Panc1 (cell line): ENCODE results near the gene GPR82. TPM values are rescaled to one million over a fixed set of nuclear protein-coding genes. Genes with fewer than 3 reads are reported as not detected.

Experiments
- ATAC-seq: fragments of 200-7000 bp; cut with Tn5 transposase; 2 replicates; pipeline ENCODE4 v1.9.1; 2020; ENCODE audit warnings: mild to moderate bottlenecking, moderate library complexity
- BruUV-seq: library from RNA; stranded (reverse); fragments of 400-500 nt; replicated peaks from 2 replicates; lab custom pipeline; 2021; lab: Mats Ljungman, UMichigan
- CTCF ChIA-PET: fragments of 300-600 bp; sonication (Branson Sonifier 250); formaldehyde crosslinking; loops from one replicate; lab custom pipeline; 2022; ENCODE audit warnings: antibody characterized with exemption; lab: Charles Lee
- POLR2A ChIA-PET: fragments of 300-600 bp; sonication (Branson Sonifier 250); formaldehyde crosslinking; loops from one replicate; lab custom pipeline; 2022; ENCODE audit warnings: antibody characterized with exemption; lab: Charles Lee
- DNase-seq: peaks from one replicate; pipeline ENCODE4 v3.0.0-alpha.2; 2010; ENCODE audit warnings: low read depth, low spot score
- H3K27ac ChIP-seq: 2 replicates; pipeline ENCODE4 v1.5.1; 2011; ENCODE audit warnings: mild to moderate bottlenecking, low read length, inconsistent platforms
- H3K27me3 ChIP-seq: fragments of 200-500 bp; sonication (Bioruptor generic); 2 replicates; pipeline ENCODE4 v1.6.0; 2014; ENCODE audit warnings: low read length, inconsistent platforms; ENCODE audit not compliant: control insufficient read depth, insufficient read depth
- H3K36me3 ChIP-seq: fragments of 200-500 bp; sonication (Bioruptor generic); 2 replicates; pipeline ENCODE4 v1.5.1; 2014; ENCODE audit warnings: inconsistent platforms, mild to moderate bottlenecking, low read length, moderate library complexity; ENCODE audit not compliant: control insufficient read depth, insufficient read depth
- H3K4me1 ChIP-seq: 2 replicates; pipeline ENCODE4 v1.5.1; 2011; ENCODE audit warnings: inconsistent platforms, mild to moderate bottlenecking, low read length, moderate library complexity; ENCODE audit not compliant: control insufficient read depth, insufficient read depth
- H3K4me3 ChIP-seq, 2 experiments: 2 replicates each; pipeline ENCODE4 v1.5.1; 2011 to 2012; ENCODE audit warnings: low read depth in 2 of 2, low read length in 2 of 2, mild to moderate bottlenecking in 2 of 2, inconsistent platforms in 1 of 2, moderate library complexity in 1 of 2
- H3K9me3 ChIP-seq: fragments of 200-500 bp; sonication (Bioruptor generic); 2 replicates; pipeline ENCODE4 v1.5.1; 2014; ENCODE audit warnings: low read depth, mild to moderate bottlenecking, inconsistent platforms, low read length, moderate library complexity; ENCODE audit not compliant: control insufficient read depth, insufficient read depth
- CTCF ChIP-seq: fragments of 450-650 bp; IDR thresholded peaks from 2 replicates; pipeline ENCODE4 v1.5.1; 2017; ENCODE audit warnings: mild to moderate bottlenecking
- POLR2AphosphoS5 ChIP-seq: IDR thresholded peaks from 2 replicates; pipeline ENCODE4 v1.6.1; 2012; ENCODE audit warnings: mild to moderate bottlenecking, low read depth, low read length, moderate library complexity
- SIN3A ChIP-seq: IDR thresholded peaks from 2 replicates; pipeline ENCODE4 v1.6.1; 2012; ENCODE audit warnings: low read depth, mild to moderate bottlenecking, low read length, moderate library complexity, borderline replicate concordance; ENCODE audit not compliant: insufficient read depth
- TCF7L2 ChIP-seq: IDR thresholded peaks from 2 replicates; pipeline ENCODE4 v1.6.1; 2011; ENCODE audit warnings: mild to moderate bottlenecking, low read depth, low read length, inconsistent platforms
- in situ Hi-C: cut with HindIII; loops from 2 replicates; pipeline ENCODE4 v1.10.0; 2016; ENCODE audit warnings: low sequenced_read_pairs, low pct_unique_long_range_greater_than_20kb
- intact Hi-C: fragments of 100-400 bp; cut with micrococcal nuclease; formaldehyde crosslinking; loops from one replicate; pipeline ENCODE4 v1.10.0; 2022; ENCODE audit not compliant: unreplicated experiment
- total RNA-seq: library from RNA; stranded (reverse); gene quantifications from one replicate; pipeline ENCODE4 v1.2.1, GENCODE V29; 2021; ENCODE audit not compliant: unreplicated experiment
- TF ChIP-seq, protein P1 (sequence below), 2 experiments: IDR thresholded peaks; 2 replicates each; pipeline ENCODE4 v1.6.1; 2011 to 2012; ENCODE audit warnings: low read depth in 2 of 2, control low read depth in 1 of 2, low read length in 1 of 2, mild to moderate bottlenecking in 1 of 2, moderate library complexity in 1 of 2; ENCODE audit not compliant: insufficient read depth in 1 of 2

The GPR82 gene
- total RNA-seq, 1 experiment from 2014 or later: not detected

GRCh38 chrX:41693024-41693423, 31.0 kb upstream of the GPR82 start:
- CTCF ChIA-PET: no interaction called here
- no TSS peak for BruUV-seq

GRCh38 chrX:41695426-41695825, 28.6 kb upstream of the GPR82 start:
- BruUV-seq: no TSS peak
- POLR2A ChIA-PET: no interaction called here
- TF ChIP-seq SIN3A (no peak), POLR2AphosphoS5 (no peak), CTCF (no peak), TCF7L2 (no peak)
- TF ChIP-seq, protein P1, sequence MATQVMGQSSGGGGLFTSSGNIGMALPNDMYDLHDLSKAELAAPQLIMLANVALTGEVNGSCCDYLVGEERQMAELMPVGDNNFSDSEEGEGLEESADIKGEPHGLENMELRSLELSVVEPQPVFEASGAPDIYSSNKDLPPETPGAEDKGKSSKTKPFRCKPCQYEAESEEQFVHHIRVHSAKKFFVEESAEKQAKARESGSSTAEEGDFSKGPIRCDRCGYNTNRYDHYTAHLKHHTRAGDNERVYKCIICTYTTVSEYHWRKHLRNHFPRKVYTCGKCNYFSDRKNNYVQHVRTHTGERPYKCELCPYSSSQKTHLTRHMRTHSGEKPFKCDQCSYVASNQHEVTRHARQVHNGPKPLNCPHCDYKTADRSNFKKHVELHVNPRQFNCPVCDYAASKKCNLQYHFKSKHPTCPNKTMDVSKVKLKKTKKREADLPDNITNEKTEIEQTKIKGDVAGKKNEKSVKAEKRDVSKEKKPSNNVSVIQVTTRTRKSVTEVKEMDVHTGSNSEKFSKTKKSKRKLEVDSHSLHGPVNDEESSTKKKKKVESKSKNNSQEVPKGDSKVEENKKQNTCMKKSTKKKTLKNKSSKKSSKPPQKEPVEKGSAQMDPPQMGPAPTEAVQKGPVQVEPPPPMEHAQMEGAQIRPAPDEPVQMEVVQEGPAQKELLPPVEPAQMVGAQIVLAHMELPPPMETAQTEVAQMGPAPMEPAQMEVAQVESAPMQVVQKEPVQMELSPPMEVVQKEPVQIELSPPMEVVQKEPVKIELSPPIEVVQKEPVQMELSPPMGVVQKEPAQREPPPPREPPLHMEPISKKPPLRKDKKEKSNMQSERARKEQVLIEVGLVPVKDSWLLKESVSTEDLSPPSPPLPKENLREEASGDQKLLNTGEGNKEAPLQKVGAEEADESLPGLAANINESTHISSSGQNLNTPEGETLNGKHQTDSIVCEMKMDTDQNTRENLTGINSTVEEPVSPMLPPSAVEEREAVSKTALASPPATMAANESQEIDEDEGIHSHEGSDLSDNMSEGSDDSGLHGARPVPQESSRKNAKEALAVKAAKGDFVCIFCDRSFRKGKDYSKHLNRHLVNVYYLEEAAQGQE (IDR thresholded peaks at IDR 0.05; ENCODE audit: insufficient read depth in 1 of 2, low read depth in 2 of 2, low read length in 1 of 2): no peak
- no peak for DNase-seq
- CTCF ChIA-PET: no interaction called here
- in situ Hi-C loops: no loop called here
- intact Hi-C loops: no loop called here
- H3K4me1 ChIP-seq: no peaks in the 10 kb centered on the region
- ATAC-seq: no peak
- H3K27ac ChIP-seq: no peak overlapping the region
- no peaks in the 10 kb centered on the region for H3K36me3 ChIP-seq
- no peaks in the 10 kb centered on the region for H3K9me3 ChIP-seq
- no peaks in the 10 kb centered on the region for H3K27me3 ChIP-seq
- H3K4me3 ChIP-seq: no peak overlapping the region

More at GRCh38 chrX:41693024-41693423, 31.0 kb upstream of the GPR82 start:
- H3K27me3 ChIP-seq: no peaks in the 10 kb centered on the region
- H3K4me1 ChIP-seq: no peaks in the 10 kb centered on the region
- DNase-seq: no peak
- H3K9me3 ChIP-seq: no peaks in the 10 kb centered on the region
- no peak overlapping the region for H3K27ac ChIP-seq
- intact Hi-C loops (no loop called here), in situ Hi-C loops (no loop called here)
- ATAC-seq: no peak
- H3K4me3 ChIP-seq: no peak overlapping the region
- POLR2A ChIA-PET: no interaction called here
- TF ChIP-seq CTCF (no peak), POLR2AphosphoS5 (no peak), TCF7L2 (no peak), SIN3A (no peak)
- TF ChIP-seq, protein P1 (IDR thresholded peaks at IDR 0.05; ENCODE audit: insufficient read depth in 1 of 2, low read depth in 2 of 2, low read length in 1 of 2): no peak
- H3K36me3 ChIP-seq: no peaks in the 10 kb centered on the region
